HG03095 (cell line): ENCODE data around the gene RRP15.
"Not testable (repeated sequence)": the region's sequence is repeated elsewhere in the genome, so short reads cannot be mapped to it uniquely, and the experiment has no call there.

ENCODE experiments used
- ATAC-seq: cut with Tn5 transposase; IDR thresholded peaks from one replicate; pipeline ENCODE4 v1.9.1; 2021; ENCODE audit warnings: moderate library complexity; ENCODE audit not compliant: unreplicated experiment

The RRP15 gene

GRCh38 chr1:218296162-218296561 is 11.1 kb downstream of the RRP15 start:
- no peak for ATAC-seq

GRCh38 chr1:218297461-218297860 is 12.4 kb downstream of the RRP15 start:
- no peak for ATAC-seq

GRCh38 chr1:218297867-218298266 is 12.8 kb downstream of the RRP15 start:
- ATAC-seq: no peak

- ATAC-seq: no peak
Observed at GRCh38 chr1:218298398-218298797, 13.3 kb downstream of the RRP15 start.

- no peak for ATAC-seq
Observed at GRCh38 chr1:218299416-218299815, 14.3 kb downstream of the RRP15 start.

- ATAC-seq: no peak
Observed at GRCh38 chr1:218301217-218301616, 16.1 kb downstream of the RRP15 start.

GRCh38 chr1:218302155-218302554 is 17.1 kb downstream of the RRP15 start:
- ATAC-seq: no peak

GRCh38 chr1:218303176-218303879 is 18.2 kb downstream of the RRP15 start:
- no peak for ATAC-seq

- no peak for ATAC-seq
Observed at GRCh38 chr1:218304281-218305039, 19.4 kb downstream of the RRP15 start.

- no peak for ATAC-seq
Observed at GRCh38 chr1:218305472-218306064, 20.5 kb downstream of the RRP15 start.

- ATAC-seq: no peak
Observed at GRCh38 chr1:218312509-218312908, 27.4 kb downstream of the RRP15 start.

- ATAC-seq: no peak
Observed at GRCh38 chr1:218314316-218314715, 29.2 kb downstream of the RRP15 start.

- ATAC-seq: no peak
Observed at GRCh38 chr1:218315638-218316037, 30.5 kb downstream of the RRP15 start.

- no peak for ATAC-seq
Observed at GRCh38 chr1:218317061-218317460, 32.0 kb downstream of the RRP15 start.

GRCh38 chr1:218320182-218320581 is 35.1 kb downstream of the RRP15 start:
- not testable (repeated sequence) for ATAC-seq

GRCh38 chr1:218322762-218323161 is 37.7 kb downstream of the RRP15 start:
- ATAC-seq: no peak

- no peak for ATAC-seq
Observed at GRCh38 chr1:218323568-218324225, 38.6 kb downstream of the RRP15 start.

GRCh38 chr1:218324226-218324580 is 39.1 kb downstream of the RRP15 start:
- ATAC-seq: no peak

- no peak for ATAC-seq
Observed at GRCh38 chr1:218328769-218329168, 43.7 kb downstream of the RRP15 start.

GRCh38 chr1:218330043-218330623 is 45.0 kb downstream of the RRP15 start:
- no peak for ATAC-seq

GRCh38 chr1:218332416-218332815 is 47.3 kb downstream of the RRP15 start:
- ATAC-seq: no peak
